Endodermal cell (in vitro differentiated cells): ENCODE measurements around the gene OST4. TPM values are rescaled to one million over a fixed set of nuclear protein-coding genes. Genes with fewer than 3 reads are reported as not detected.

Source experiments
- DNase-seq: peaks from one replicate; pipeline ENCODE4 v3.0.0-alpha.2; 2017
- H3K27ac ChIP-seq: 2 replicates; pipeline ENCODE4 v1.5.1; 2013; ENCODE audit warnings: mild to moderate bottlenecking, low read depth, low read length, moderate library complexity
- H3K27me3 ChIP-seq: 2 replicates; pipeline ENCODE4 v1.6.1; 2013; ENCODE audit warnings: mild to moderate bottlenecking, low read length, moderate library complexity; ENCODE audit not compliant: insufficient read depth, control insufficient read depth, poor library complexity, severe bottlenecking
- H3K36me3 ChIP-seq: 2 replicates; pipeline ENCODE4 v1.7.0; 2013; ENCODE audit warnings: mild to moderate bottlenecking, low read length, moderate library complexity; ENCODE audit not compliant: control insufficient read depth, insufficient read depth
- H3K4me1 ChIP-seq: one replicate; pipeline ENCODE4 v1.7.0; 2013; ENCODE audit warnings: low read length; ENCODE audit not compliant: control insufficient read depth, insufficient read depth
- H3K4me3 ChIP-seq: 2 replicates; pipeline ENCODE4 v1.5.1; 2013; ENCODE audit warnings: mild to moderate bottlenecking, low read length, moderate library complexity
- H3K9ac ChIP-seq: 2 replicates; pipeline ENCODE4 v1.6.1; 2013; ENCODE audit warnings: mild to moderate bottlenecking, low read length, moderate library complexity; ENCODE audit not compliant: poor library complexity, severe bottlenecking; ENCODE audit errors: extremely low read depth
- H3K9me3 ChIP-seq: 2 replicates; pipeline ENCODE4 v1.6.1; 2013; ENCODE audit warnings: mild to moderate bottlenecking, low read length, moderate library complexity; ENCODE audit not compliant: control insufficient read depth
- H3K27ac Mint-ChIP-seq: 2 replicates; pipeline ENCODE4 v1.8.0; 2020; ENCODE audit warnings: mixed read lengths
- H3K27me3 Mint-ChIP-seq: 2 replicates; pipeline ENCODE4 v1.8.0; 2021; ENCODE audit warnings: mild to moderate bottlenecking, mixed read lengths; ENCODE audit not compliant: insufficient read depth
- H3K36me3 Mint-ChIP-seq: 2 replicates; pipeline ENCODE4 v1.8.0; 2020; ENCODE audit warnings: low read depth, mixed read lengths
- H3K4me1 Mint-ChIP-seq: 2 replicates; pipeline ENCODE4 v1.8.0; 2020; ENCODE audit warnings: mixed read lengths
- H3K4me3 Mint-ChIP-seq: 2 replicates; pipeline ENCODE4 v1.8.0; 2020; ENCODE audit warnings: mild to moderate bottlenecking, moderate library complexity, mixed read lengths
- H3K9me3 Mint-ChIP-seq: 2 replicates; pipeline ENCODE4 v1.8.0; 2020; ENCODE audit warnings: mild to moderate bottlenecking, mixed read lengths
- CTCF ChIP-seq: fragments of 200-600 bp; sonication (generic); conservative IDR thresholded peaks from 2 replicates; pipeline ENCODE4 v1.5.0; 2021; ENCODE audit warnings: antibody characterized with exemption, mild to moderate bottlenecking
- WGBS, 2 experiments: methylation state at CpG; one replicate each; pipeline versions ENCODE4 v1.1.5 to v1.1.7; 2013; ENCODE audit warnings: missing lambda C conversion rate in 2 of 2, mixed read lengths in 1 of 2; ENCODE audit not compliant: insufficient coverage in 1 of 2, insufficient read length in 1 of 2; 5-methylcytosine and 5-hydroxymethylcytosine counted together
- total RNA-seq, 2 donors: library from RNA; stranded (reverse); fragmentation: NEBNext Ultra II Directional in 1 of 2; extraction: Animal tissue kit (Norgen Biotek cat#: 25700) in 1 of 2; gene quantifications; 2 replicates in 1 of 2; 3 replicates in 1 of 2; pipeline ENCODE4 v1.2.1, GENCODE V29; 2021

The OST4 gene
- total RNA-seq, 2 donors from 2014 or later, result 290 to 311 TPM

- H3K9ac ChIP-seq, result peak overlapping the region; percentile 81
- peak overlapping the region; percentile 100 for H3K4me3 ChIP-seq
- Mint-ChIP-seq H3K36me3 (peaks cover 36% of the 10 kb centered on the region), H3K27me3 (no peaks in the 10 kb centered on the region), H3K4me1 (peaks cover 19% of the 10 kb centered on the region), H3K27ac (peak overlapping the region; percentile 95), H3K4me3 (peak overlapping the region; percentile 95), H3K9me3 (no peaks in the 10 kb centered on the region)
- H3K9me3 ChIP-seq, result no peaks in the 10 kb centered on the region
- peak overlapping the region; percentile 60 for H3K27ac ChIP-seq
- TF ChIP-seq CTCF, result no peak
- H3K36me3 ChIP-seq, result peaks cover 39% of the 10 kb centered on the region
- peaks cover 7% of the 10 kb centered on the region for H3K4me1 ChIP-seq
- H3K27me3 ChIP-seq, result no peaks in the 10 kb centered on the region
- 9 to 14% methylated on average over 7 to 11 of the region's 11 CpGs for WGBS, 2 experiments
- no peak for DNase-seq
Measured at GRCh38 chr2:27070653-27071276, 689 bp downstream of the OST4 start.

GRCh38 chr2:27069961-27070618 is 1.4 kb downstream of the OST4 start:
- H3K27ac ChIP-seq, result no peak overlapping the region
- H3K36me3 ChIP-seq, result peaks cover 46% of the 10 kb centered on the region
- peaks cover 7% of the 10 kb centered on the region for H3K4me1 ChIP-seq
- Mint-ChIP-seq H3K9me3 (no peaks in the 10 kb centered on the region), H3K27ac (peak overlapping the region; percentile 80), H3K4me1 (peaks cover 19% of the 10 kb centered on the region), H3K4me3 (peak overlapping the region; percentile 95), H3K36me3 (peaks cover 43% of the 10 kb centered on the region), H3K27me3 (no peaks in the 10 kb centered on the region)
- no peaks in the 10 kb centered on the region for H3K27me3 ChIP-seq
- H3K4me3 ChIP-seq, result peak overlapping the region; percentile 100
- WGBS, 2 experiments, result 90 to 94% methylated on average over 6 to 8 of the region's 8 CpGs
- DNase-seq, result no peak
- no peak for TF ChIP-seq CTCF
- H3K9ac ChIP-seq, result peak overlapping the region; percentile 81
- H3K9me3 ChIP-seq, result no peaks in the 10 kb centered on the region

- Histone ChIP-seq H3K9ac (peak overlapping the region; percentile 1), H3K36me3 (peaks cover 49% of the 10 kb centered on the region), H3K27me3 (no peaks in the 10 kb centered on the region), H3K27ac (no peak overlapping the region), H3K9me3 (no peaks in the 10 kb centered on the region), H3K4me3 (peak overlapping the region; percentile 100), H3K4me1 (peaks cover 7% of the 10 kb centered on the region)
- no peak overlapping the region for H3K27ac Mint-ChIP-seq
- H3K9me3 Mint-ChIP-seq, result no peaks in the 10 kb centered on the region
- H3K27me3 Mint-ChIP-seq, result no peaks in the 10 kb centered on the region
- peaks cover 47% of the 10 kb centered on the region for H3K36me3 Mint-ChIP-seq
- 93 to 100% methylated on average over 4 to 6 of the region's 6 CpGs for WGBS, 2 experiments
- H3K4me3 Mint-ChIP-seq, result peak overlapping the region; percentile 95
- H3K4me1 Mint-ChIP-seq, result peaks cover 19% of the 10 kb centered on the region
- TF ChIP-seq CTCF, result no peak
- DNase-seq, result no peak
Measured at GRCh38 chr2:27069436-27069835, 2.0 kb downstream of the OST4 start.
